ENCODE measurements around the gene LDHAL6B. TPM values are rescaled to one million over a fixed set of nuclear protein-coding genes. Genes with fewer than 3 reads are reported as not detected.

Gene LDHAL6B
- total RNA-seq, 4 donors from 2014 or later = not detected

DNA sequence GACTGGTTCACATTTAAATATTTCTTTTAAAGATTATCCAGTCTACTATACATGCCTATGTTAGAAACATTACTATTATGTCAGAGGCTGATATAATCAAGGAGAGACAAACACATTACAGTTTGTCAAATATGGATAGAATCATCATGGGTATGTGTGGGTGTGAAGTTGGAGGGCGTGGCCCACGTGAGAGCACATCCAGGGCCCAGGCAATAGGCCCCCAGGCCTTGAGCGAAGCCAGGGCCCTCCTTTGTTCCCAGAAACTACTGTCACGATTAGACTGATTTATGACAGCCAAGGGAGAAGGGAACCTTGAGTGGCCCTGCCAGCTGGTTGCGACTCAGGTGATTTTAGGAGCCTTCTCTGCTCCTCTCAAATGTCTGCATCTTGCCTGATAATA is 26.9 kb upstream of the LDHAL6B start:
- Histone ChIP-seq H3K27ac (replicated peaks in 1 of 4) (no peak overlapping the region), H3K9me3 (peaks cover 0 to 13% (median 8%) of the 10 kb centered on the region in 4 donors), H3K4me3 (no peak overlapping the region), H3K4me1 (peaks cover 5 to 11% (median 8%) of the 10 kb centered on the region in 4 donors), H3K36me3 (peaks cover 0 to 66% (median 46%) of the 10 kb centered on the region in 4 donors), H3K27me3 (no peaks in the 10 kb centered on the region)
- DNase-seq (ENCODE audit: extremely low spot score) = no peak
- no peak for TF ChIP-seq EP300 (IDR thresholded peaks at IDR 0.05)
- no peak for TF ChIP-seq POLR2A (IDR thresholded peaks at IDR 0.05; ENCODE audit: low read depth)
- no peak for TF ChIP-seq POLR2AphosphoS5 (IDR thresholded peaks at IDR 0.05)
- TF ChIP-seq CTCF (IDR thresholded peaks at IDR 0.05) = no peak
- intact Hi-C loops (cut with DNase I) = loop anchor here (10.0 kb wide), 1 partner anchor 315 kb away; no protein-coding TSS in a partner anchor
- 94% methylated on average over 5 of the region's 5 CpGs for WGBS

DNA sequence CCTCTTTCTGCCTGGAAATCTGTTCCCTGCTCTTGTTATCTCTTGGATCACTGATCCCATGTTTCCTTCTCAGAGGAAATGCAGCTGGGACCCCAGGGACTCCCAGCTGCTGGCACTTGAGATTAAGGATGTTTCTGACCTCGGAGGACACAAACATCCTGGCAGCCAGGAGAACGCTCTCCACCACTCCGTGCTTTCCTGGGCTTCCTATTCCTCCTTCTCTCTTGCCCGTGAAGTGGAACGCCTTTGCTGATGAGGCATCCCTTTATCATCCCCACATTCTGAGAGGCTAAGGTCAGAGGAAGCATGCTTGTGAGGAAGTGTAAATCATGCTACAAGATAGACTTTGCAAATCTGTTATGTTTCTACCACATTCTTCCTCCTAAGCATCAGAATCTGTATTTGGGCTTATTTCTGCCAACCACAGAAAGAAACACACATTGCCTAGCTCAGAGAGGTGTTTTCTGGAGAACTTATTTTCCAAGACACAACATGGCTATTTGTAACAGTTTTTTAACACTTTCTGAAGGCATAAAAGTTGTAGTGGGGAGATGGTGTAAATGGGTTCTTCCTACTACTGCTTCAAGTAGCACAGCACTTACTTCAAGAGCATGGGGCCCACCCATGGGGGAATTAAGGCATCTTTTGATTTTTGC is 25.6 kb upstream of the LDHAL6B start:
- intact Hi-C loops (cut with DNase I) = no loop called here

DNA sequence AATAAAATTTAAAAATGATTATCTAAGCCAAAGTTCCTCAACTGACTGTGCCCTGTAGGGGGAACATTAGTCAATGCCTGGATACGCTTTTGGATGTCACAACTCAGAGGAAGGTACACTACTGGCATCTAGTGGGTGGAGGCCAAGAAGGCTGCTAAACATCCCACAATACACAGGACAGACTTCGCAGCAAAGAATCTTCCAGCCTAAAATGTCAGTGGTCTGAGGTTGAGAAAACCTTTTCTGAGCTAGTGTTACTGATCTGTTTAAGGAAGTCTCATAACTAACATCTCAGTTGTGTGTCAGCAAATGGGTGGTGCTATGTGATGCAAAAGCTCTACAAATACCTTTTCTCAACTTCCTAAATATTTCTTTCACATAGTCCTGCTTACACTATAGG is 20.9 kb upstream of the LDHAL6B start:
- 84% methylated on average over 2 of the region's 2 CpGs for WGBS
- peaks cover 11 to 84% (median 67%) of the 10 kb centered on the region in 4 donors for H3K36me3 ChIP-seq
- no peaks in the 10 kb centered on the region for H3K4me1 ChIP-seq
- no peak for TF ChIP-seq POLR2A (IDR thresholded peaks at IDR 0.05; ENCODE audit: low read depth)
- TF ChIP-seq POLR2AphosphoS5 (IDR thresholded peaks at IDR 0.05) = no peak
- TF ChIP-seq EP300 (IDR thresholded peaks at IDR 0.05) = no peak
- TF ChIP-seq CTCF (IDR thresholded peaks at IDR 0.05) = no peak
- DNase-seq (ENCODE audit: extremely low spot score) = no peak
- intact Hi-C loops (cut with DNase I) = no loop called here
- H3K4me3 ChIP-seq = no peak overlapping the region
- peaks cover 0 to 13% (median 8%) of the 10 kb centered on the region in 4 donors for H3K9me3 ChIP-seq
- no peaks in the 10 kb centered on the region for H3K27me3 ChIP-seq
- no peak overlapping the region for H3K27ac ChIP-seq (replicated peaks in 1 of 4)

More for the DNA sequence above, 25.6 kb upstream of the LDHAL6B start:
- DNase-seq (ENCODE audit: extremely low spot score) = no peak
- Histone ChIP-seq H3K4me1 (peaks cover 0 to 2% (median 0%) of the 10 kb centered on the region in 4 donors), H3K9me3 (peaks cover 0 to 13% (median 8%) of the 10 kb centered on the region in 4 donors), H3K36me3 (peaks cover 0 to 72% (median 50%) of the 10 kb centered on the region in 4 donors), H3K4me3 (no peak overlapping the region), H3K27me3 (no peaks in the 10 kb centered on the region), H3K27ac (replicated peaks in 1 of 4) (no peak overlapping the region)
- TF ChIP-seq CTCF (IDR thresholded peaks at IDR 0.05) = no peak
- no peak for TF ChIP-seq POLR2A (IDR thresholded peaks at IDR 0.05; ENCODE audit: low read depth)
- no peak for TF ChIP-seq POLR2AphosphoS5 (IDR thresholded peaks at IDR 0.05)
- TF ChIP-seq EP300 (IDR thresholded peaks at IDR 0.05) = no peak
- WGBS = 68% methylated on average over 5 of the region's 5 CpGs

GRCh38 chr15:59186501-59186900 is 20.1 kb upstream of the LDHAL6B start:
- TF ChIP-seq EP300 (IDR thresholded peaks at IDR 0.05) (no peak), CTCF (IDR thresholded peaks at IDR 0.05) (no peak), POLR2AphosphoS5 (IDR thresholded peaks at IDR 0.05) (no peak), POLR2A (IDR thresholded peaks at IDR 0.05; ENCODE audit: low read depth) (no peak)
- WGBS = 99% methylated on average over 4 of the region's 4 CpGs
- Histone ChIP-seq H3K4me3 (no peak overlapping the region), H3K36me3 (peaks cover 11 to 80% (median 67%) of the 10 kb centered on the region in 4 donors), H3K4me1 (peaks cover 0 to 3% (median 3%) of the 10 kb centered on the region in 4 donors), H3K27ac (replicated peaks in 1 of 4) (no peak overlapping the region), H3K27me3 (no peaks in the 10 kb centered on the region), H3K9me3 (peaks cover 0 to 9% (median 6%) of the 10 kb centered on the region in 4 donors)
- intact Hi-C loops (cut with DNase I) = no loop called here
- DNase-seq (ENCODE audit: extremely low spot score) = no peak

Data from esophagus muscularis mucosa (tissue), 4 donors.